Measurements from ENCODE around the gene ARPC2. TPM values are rescaled to one million over a fixed set of nuclear protein-coding genes. Genes with fewer than 3 reads are reported as not detected.
A peak's percentile ranks its signal among the peaks of the same experiment; 100 is the strongest.
"Not testable (repeated sequence)": the region's sequence is repeated elsewhere in the genome, so short reads cannot be mapped to it uniquely, and the experiment has no call there.

Gene ARPC2
- total RNA-seq: 265 and 284 TPM in 2 replicates
- long read RNA-seq, transcript ARPC2-202 (11 exons, 1,505 nt): major isoform, 611 of 706 reads
- long read RNA-seq, transcript ARPC2-201 (10 exons, 1,605 nt): minor isoform, 16 of 706 reads
- long read RNA-seq, partial matches to known transcripts: 49 of 706 reads
- long read RNA-seq, other reads (novel, unspliced or antisense): 26 of 706 reads

DNA sequence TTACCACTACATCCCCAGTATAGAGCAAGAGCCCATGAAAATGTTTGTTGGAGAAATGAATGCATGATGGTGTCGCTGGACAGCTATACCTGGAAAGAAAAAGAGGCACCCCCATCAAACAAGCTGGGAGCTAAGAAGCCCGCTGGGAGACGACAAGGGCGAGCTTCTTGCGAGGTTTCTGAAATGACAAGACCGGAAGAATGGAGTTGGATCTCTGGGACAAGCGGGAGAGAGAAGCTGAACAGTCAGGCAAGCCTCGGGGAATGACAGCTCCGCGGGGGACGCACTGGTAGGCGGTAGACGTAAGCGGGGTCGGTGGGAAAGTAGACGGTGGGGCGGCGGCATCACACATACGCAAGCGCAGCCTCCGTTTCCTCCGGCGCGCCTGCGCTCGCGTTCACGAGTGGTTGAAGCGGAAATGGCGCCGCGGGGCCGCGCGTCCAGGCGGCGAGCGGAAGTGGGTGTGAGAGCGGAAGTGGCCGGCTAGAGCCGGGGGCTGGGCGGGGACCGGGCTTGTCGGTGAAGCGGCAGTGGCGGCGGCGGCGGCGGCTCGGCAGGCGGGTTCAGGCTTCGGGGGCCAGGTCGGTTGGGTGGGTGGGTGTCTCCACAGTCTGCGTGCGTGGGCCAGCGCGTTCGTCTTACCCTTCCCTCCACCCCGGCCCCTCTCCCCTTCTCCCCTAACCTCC is at the start of gene ARPC2:
TSS of gene ARPC2 (plus strand) at position 516 of the 686 bp plus-strand sequence. CDS start 282 bp downstream, outside the sequence.
- H3K27ac Mint-ChIP-seq (ENCODE audit: unreplicated experiment): peak within 1 kb of the TSS; percentile 96
- H3K4me1 Mint-ChIP-seq (ENCODE audit: unreplicated experiment): peaks cover 44% of the 10 kb centered on the region
- peak; percentile 98 for DNase-seq (ENCODE audit: extremely low spot score, unreplicated experiment)
- peaks cover 10% of the 10 kb centered on the region for H3K36me3 Mint-ChIP-seq (ENCODE audit: unreplicated experiment)
- H3K9me3 Mint-ChIP-seq (ENCODE audit: unreplicated experiment): no peaks in the 10 kb centered on the region
- H3K4me3 Mint-ChIP-seq (ENCODE audit: unreplicated experiment): peak within 1 kb of the TSS; percentile 84
- TF ChIP-seq, protein P1, sequence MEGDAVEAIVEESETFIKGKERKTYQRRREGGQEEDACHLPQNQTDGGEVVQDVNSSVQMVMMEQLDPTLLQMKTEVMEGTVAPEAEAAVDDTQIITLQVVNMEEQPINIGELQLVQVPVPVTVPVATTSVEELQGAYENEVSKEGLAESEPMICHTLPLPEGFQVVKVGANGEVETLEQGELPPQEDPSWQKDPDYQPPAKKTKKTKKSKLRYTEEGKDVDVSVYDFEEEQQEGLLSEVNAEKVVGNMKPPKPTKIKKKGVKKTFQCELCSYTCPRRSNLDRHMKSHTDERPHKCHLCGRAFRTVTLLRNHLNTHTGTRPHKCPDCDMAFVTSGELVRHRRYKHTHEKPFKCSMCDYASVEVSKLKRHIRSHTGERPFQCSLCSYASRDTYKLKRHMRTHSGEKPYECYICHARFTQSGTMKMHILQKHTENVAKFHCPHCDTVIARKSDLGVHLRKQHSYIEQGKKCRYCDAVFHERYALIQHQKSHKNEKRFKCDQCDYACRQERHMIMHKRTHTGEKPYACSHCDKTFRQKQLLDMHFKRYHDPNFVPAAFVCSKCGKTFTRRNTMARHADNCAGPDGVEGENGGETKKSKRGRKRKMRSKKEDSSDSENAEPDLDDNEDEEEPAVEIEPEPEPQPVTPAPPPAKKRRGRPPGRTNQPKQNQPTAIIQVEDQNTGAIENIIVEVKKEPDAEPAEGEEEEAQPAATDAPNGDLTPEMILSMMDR (IDR thresholded peaks at IDR 0.05): no peak
- H3K27me3 Mint-ChIP-seq (ENCODE audit: unreplicated experiment): peaks cover 2% of the 10 kb centered on the region

DNA sequence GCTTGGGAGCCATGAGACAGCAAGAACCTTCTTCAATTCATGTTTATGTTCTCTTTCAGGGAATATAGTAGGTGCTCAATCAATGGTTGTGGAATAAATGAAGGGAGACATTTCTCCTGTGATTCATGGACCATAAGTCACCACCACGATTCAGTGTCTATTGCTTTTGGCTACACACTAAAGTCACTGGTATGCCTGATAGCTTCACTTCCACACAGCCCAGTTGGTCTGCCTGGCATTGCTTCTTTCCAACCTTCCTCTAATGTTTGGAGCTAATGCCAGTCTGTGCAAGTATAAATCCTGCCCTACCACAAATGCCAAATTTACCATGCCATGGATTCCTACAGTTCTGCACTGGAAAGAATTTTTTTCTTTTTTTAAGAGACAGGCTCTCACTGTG is 49.0 kb upstream of the ARPC2 start:
- no peak for DNase-seq (ENCODE audit: extremely low spot score, unreplicated experiment)
- Mint-ChIP-seq H3K27me3 (ENCODE audit: unreplicated experiment) (peaks cover 70% of the 10 kb centered on the region), H3K9me3 (ENCODE audit: unreplicated experiment) (no peaks in the 10 kb centered on the region), H3K27ac (ENCODE audit: unreplicated experiment) (no peak overlapping the region), H3K4me3 (ENCODE audit: unreplicated experiment) (no peak overlapping the region), H3K36me3 (ENCODE audit: unreplicated experiment) (peaks cover 2% of the 10 kb centered on the region), H3K4me1 (ENCODE audit: unreplicated experiment) (no peaks in the 10 kb centered on the region)
- TF ChIP-seq, protein P1 (IDR thresholded peaks at IDR 0.05): no peak

DNA sequence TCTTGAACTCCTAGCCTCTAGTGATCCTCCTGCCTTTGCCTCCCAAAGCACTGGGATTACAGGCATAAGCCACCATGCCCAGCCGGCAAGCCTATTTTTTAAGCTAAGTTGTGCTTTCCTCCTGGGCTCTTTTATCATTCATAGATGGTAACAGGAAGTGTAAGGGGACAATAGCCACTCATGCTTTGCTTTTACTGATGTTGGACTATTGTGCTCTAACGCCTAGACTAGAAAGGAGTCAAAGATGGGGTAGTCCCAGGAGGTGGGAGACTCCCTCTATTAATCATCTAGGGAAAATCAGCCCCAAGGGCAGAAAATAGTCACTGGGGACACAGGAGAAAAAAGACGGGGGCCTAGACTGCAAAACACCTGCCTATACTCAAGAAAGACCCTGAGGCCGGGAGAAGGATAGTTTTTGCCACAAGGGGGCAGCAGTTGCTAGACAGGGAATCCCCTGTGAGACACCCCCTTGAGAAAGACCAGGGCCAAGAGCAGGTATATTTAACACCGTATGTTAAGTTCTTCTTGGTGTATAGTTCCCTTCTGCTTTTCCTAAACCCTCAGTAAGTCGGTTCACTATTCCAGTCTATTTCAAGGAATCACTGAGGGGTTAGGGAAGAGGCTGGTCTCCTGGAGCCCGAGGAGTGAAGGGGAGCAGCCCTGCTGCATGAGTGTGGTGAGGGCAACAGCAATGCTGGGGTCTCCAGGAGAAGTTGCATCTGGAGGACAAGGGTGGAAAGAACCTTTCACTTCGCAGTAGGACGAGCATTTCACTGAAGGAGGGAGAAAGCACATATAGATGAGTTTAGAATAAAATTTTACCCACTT is 48.1 kb upstream of the ARPC2 start:
- H3K36me3 Mint-ChIP-seq (ENCODE audit: unreplicated experiment): peaks cover 2% of the 10 kb centered on the region
- no peak overlapping the region for H3K27ac Mint-ChIP-seq (ENCODE audit: unreplicated experiment)
- no peak overlapping the region for H3K4me3 Mint-ChIP-seq (ENCODE audit: unreplicated experiment)
- peaks cover 66% of the 10 kb centered on the region for H3K27me3 Mint-ChIP-seq (ENCODE audit: unreplicated experiment)
- H3K4me1 Mint-ChIP-seq (ENCODE audit: unreplicated experiment): no peaks in the 10 kb centered on the region
- DNase-seq (ENCODE audit: extremely low spot score, unreplicated experiment): no peak
- TF ChIP-seq, protein P1 (IDR thresholded peaks at IDR 0.05): peak; percentile 61
- H3K9me3 Mint-ChIP-seq (ENCODE audit: unreplicated experiment): no peaks in the 10 kb centered on the region

DNA sequence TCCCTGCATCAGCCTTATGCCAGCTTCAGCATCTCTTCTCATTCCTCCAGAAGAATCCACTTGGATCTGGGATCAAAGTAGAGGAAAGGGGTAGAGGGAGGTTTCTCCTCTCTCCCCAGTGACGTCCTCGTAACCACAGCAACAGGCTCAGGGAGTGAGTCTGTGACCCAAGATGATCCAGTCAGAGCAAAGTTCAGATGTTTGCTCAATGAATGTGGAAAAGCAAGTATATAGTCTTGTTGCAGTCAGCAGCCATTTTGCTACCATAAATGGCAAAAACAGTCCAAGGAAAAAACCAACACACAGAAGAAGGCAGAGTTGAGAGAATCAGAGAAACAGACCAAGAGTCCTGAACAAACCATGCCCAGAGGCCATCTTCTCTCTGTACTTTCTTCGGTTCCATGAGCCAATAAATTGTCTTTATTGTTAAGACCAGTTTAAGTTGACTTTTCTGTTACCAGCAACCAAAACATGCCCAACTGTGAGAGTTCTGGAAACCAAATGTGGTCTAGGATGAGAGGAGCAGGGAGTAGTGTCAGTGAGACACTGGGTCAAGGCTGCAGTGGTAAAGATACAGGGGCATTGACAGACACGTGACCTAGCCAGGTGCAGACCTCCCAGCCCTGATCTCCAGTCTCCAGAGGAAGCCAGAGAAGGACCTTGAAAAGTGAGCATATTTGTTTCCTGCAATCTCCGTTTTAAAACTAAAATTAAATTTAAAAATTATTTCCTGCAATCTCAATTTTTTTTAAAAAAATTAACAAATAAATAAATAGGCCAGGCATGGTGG is 47.0 kb upstream of the ARPC2 start:
- Mint-ChIP-seq H3K36me3 (ENCODE audit: unreplicated experiment) (peaks cover 2% of the 10 kb centered on the region), H3K27me3 (ENCODE audit: unreplicated experiment) (peaks cover 56% of the 10 kb centered on the region), H3K9me3 (ENCODE audit: unreplicated experiment) (no peaks in the 10 kb centered on the region), H3K27ac (ENCODE audit: unreplicated experiment) (no peak overlapping the region), H3K4me1 (ENCODE audit: unreplicated experiment) (no peaks in the 10 kb centered on the region), H3K4me3 (ENCODE audit: unreplicated experiment) (no peak overlapping the region)
- DNase-seq (ENCODE audit: extremely low spot score, unreplicated experiment): no peak
- TF ChIP-seq, protein P1 (IDR thresholded peaks at IDR 0.05): no peak

DNA sequence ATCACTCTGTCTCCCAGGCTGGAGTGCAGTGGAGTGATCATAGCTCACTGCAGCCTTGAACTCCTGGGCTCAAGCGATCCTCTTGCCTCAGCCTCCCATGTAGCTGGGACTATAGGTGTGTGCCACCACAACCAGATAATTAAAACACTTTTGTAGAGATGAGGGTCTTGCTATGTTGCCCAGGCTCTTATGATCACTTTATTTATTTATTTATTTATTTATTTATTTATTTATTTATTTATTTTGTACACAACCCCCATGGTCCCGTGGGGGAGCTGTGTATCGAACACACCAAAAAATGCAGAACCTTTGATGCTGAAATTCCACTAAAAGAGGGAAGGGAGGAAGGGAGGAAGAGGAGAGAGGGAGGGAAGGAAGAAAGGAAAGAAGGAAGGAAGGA is 45.2 kb upstream of the ARPC2 start:
- H3K27ac Mint-ChIP-seq (ENCODE audit: unreplicated experiment); H3K9me3 Mint-ChIP-seq (ENCODE audit: unreplicated experiment); H3K4me3 Mint-ChIP-seq (ENCODE audit: unreplicated experiment); H3K36me3 Mint-ChIP-seq (ENCODE audit: unreplicated experiment); H3K4me1 Mint-ChIP-seq (ENCODE audit: unreplicated experiment); DNase-seq (ENCODE audit: extremely low spot score, unreplicated experiment): not testable (repeated sequence)
- H3K27me3 Mint-ChIP-seq (ENCODE audit: unreplicated experiment): peaks cover 44% of the 10 kb centered on the region
